OCI-LY1 (cell line): ENCODE data around the gene LCP2.

Experiments
- H2AFZ ChIP-seq: fragments of 200-600 bp; sonication (generic), shearing (Covaris generic); 2 replicates; pipeline ENCODE4 v1.6.0; 2014; ENCODE audit warnings: antibody characterized with exemption, mild to moderate bottlenecking, low read length
- H3F3A ChIP-seq: fragments of 200-600 bp; sonication (generic), shearing (Covaris generic); 2 replicates; pipeline ENCODE4 v1.6.0; 2014; ENCODE audit warnings: mild to moderate bottlenecking, antibody characterized with exemption, low read length, moderate library complexity; ENCODE audit not compliant: insufficient read depth
- H3K27ac ChIP-seq: fragments of 200-600 bp; sonication (generic); 2 replicates; pipeline ENCODE4 v1.5.1; 2014; ENCODE audit warnings: low read length, mixed run types, mild to moderate bottlenecking, low read depth; ENCODE audit not compliant: poor library complexity, severe bottlenecking
- H3K27me3 ChIP-seq: fragments of 200-600 bp; sonication (generic); 2 replicates; pipeline ENCODE4 v1.6.0; 2014; ENCODE audit warnings: antibody characterized with exemption, mild to moderate bottlenecking, low read length, moderate library complexity; ENCODE audit not compliant: insufficient read depth
- H3K36me3 ChIP-seq: fragments of 200-600 bp; sonication (generic); 2 replicates; pipeline ENCODE4 v1.6.1; 2014; ENCODE audit warnings: mild to moderate bottlenecking, antibody characterized with exemption, low read length, moderate library complexity, mixed read lengths; ENCODE audit not compliant: insufficient read depth
- H3K4me1 ChIP-seq: fragments of 200-600 bp; sonication (generic); 2 replicates; pipeline ENCODE4 v1.5.1; 2014; ENCODE audit warnings: mild to moderate bottlenecking, low read length, moderate library complexity; ENCODE audit not compliant: insufficient read depth, severe bottlenecking
- H3K4me2 ChIP-seq: fragments of 200-600 bp; sonication (generic), shearing (Covaris generic); 2 replicates; pipeline ENCODE4 v1.6.1; 2014; ENCODE audit warnings: low read length
- H3K4me3 ChIP-seq: fragments of 200-600 bp; sonication (generic); 2 replicates; pipeline ENCODE4 v1.5.1; 2014; ENCODE audit warnings: low read length, low read depth, mild to moderate bottlenecking, mixed read lengths; ENCODE audit not compliant: poor library complexity, severe bottlenecking
- H3K79me2 ChIP-seq: fragments of 200-600 bp; shearing (Covaris generic); 2 replicates; pipeline ENCODE4 v1.6.1; 2016; ENCODE audit warnings: mixed run types, low read length, mixed read lengths; ENCODE audit not compliant: insufficient read depth
- H3K9ac ChIP-seq: fragments of 200-600 bp; sonication (generic), shearing (Covaris generic); 2 replicates; pipeline ENCODE4 v1.6.1; 2014; ENCODE audit warnings: mild to moderate bottlenecking, low read length, mixed read lengths
- H3K9me2 ChIP-seq: fragments of 200-600 bp; sonication (generic), shearing (Covaris generic); 2 replicates; pipeline ENCODE4 v1.6.1; 2014; ENCODE audit warnings: low read depth, mild to moderate bottlenecking, low read length, mixed read lengths
- H3K9me3 ChIP-seq: fragments of 200-600 bp; shearing (Covaris generic); 2 replicates; pipeline ENCODE4 v1.6.1; 2014; ENCODE audit warnings: low read length, mixed read lengths
- H4K20me1 ChIP-seq: fragments of 200-600 bp; sonication (generic), shearing (Covaris generic); 2 replicates; pipeline ENCODE4 v1.6.0; 2016; ENCODE audit warnings: mild to moderate bottlenecking, low read length; ENCODE audit not compliant: insufficient read depth
- EZH2 ChIP-seq: fragments of 200-600 bp; sonication (generic), shearing (Covaris generic); IDR thresholded peaks from 2 replicates; pipeline ENCODE4 v1.8.0; 2017; ENCODE audit warnings: borderline replicate concordance, mixed run types, mild to moderate bottlenecking, antibody characterized with exemption, low read length, moderate library complexity, mixed read lengths
- TF ChIP-seq, protein P1 (sequence below): fragments of 200-600 bp; sonication (generic), shearing (Covaris generic); IDR thresholded peaks from 2 replicates; pipeline ENCODE4 v1.5.1; 2017; ENCODE audit warnings: mild to moderate bottlenecking, antibody characterized with exemption, low read length, moderate library complexity, mixed read lengths

LCP2 gene

DNA sequence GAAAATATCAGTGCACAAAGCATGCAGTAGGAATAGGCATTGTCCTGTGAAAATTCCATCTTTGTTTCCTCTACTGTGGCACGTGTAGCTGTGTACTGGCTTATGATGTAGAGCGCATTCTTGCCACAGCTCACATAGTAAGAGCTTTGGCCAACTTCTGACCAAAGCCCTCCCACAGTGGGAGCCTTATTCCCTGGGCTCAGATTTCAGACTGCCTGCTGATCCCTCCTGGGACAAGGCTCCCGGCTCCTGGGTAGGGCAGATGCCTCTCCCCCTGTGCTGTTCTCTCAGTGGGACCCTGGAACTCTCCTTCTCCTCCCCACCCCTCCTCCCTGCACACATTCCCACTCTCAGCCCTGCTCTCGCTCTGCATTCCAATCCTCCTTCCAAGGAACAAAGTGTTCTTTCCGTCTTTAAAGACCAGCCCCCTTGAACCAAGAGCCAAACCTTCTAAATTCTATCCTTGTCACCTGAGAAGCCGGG, 17.5 kb downstream of the LCP2 start:
- Histone ChIP-seq H3K9me2 (no peaks in the 10 kb centered on the region), H3K9me3 (no peaks in the 10 kb centered on the region), H3K4me1 (no peaks in the 10 kb centered on the region), H3K9ac (no peak overlapping the region), H4K20me1 (no peaks in the 10 kb centered on the region), H3F3A (no peaks in the 10 kb centered on the region), H3K27ac (no peak overlapping the region), H3K27me3 (no peaks in the 10 kb centered on the region), H3K4me2 (no peak overlapping the region), H3K36me3 (no peaks in the 10 kb centered on the region), H2AFZ (no peak overlapping the region), H3K79me2 (no peaks in the 10 kb centered on the region), H3K4me3 (no peak overlapping the region)
- TF ChIP-seq, protein P1, sequence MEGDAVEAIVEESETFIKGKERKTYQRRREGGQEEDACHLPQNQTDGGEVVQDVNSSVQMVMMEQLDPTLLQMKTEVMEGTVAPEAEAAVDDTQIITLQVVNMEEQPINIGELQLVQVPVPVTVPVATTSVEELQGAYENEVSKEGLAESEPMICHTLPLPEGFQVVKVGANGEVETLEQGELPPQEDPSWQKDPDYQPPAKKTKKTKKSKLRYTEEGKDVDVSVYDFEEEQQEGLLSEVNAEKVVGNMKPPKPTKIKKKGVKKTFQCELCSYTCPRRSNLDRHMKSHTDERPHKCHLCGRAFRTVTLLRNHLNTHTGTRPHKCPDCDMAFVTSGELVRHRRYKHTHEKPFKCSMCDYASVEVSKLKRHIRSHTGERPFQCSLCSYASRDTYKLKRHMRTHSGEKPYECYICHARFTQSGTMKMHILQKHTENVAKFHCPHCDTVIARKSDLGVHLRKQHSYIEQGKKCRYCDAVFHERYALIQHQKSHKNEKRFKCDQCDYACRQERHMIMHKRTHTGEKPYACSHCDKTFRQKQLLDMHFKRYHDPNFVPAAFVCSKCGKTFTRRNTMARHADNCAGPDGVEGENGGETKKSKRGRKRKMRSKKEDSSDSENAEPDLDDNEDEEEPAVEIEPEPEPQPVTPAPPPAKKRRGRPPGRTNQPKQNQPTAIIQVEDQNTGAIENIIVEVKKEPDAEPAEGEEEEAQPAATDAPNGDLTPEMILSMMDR, result no peak
- TF ChIP-seq EZH2, result no peak

DNA sequence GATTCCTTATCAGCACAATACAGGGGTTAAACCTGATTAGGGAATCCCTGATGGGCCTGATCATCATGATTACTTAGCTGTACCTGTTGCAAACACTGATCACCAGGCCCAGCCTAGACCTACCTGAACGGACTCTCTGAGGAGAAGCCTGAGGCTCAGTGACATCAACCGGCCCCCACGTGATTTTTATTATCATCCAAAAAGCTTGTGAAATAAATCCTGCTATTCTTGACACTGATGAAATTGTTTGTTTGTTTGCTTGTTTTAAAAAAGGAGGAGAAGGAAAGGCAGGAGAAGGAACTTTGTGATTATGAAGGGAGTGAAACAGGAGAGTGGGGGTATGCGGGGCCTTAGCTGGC, 18.1 kb downstream of the LCP2 start:
- H3K27me3 ChIP-seq, result no peaks in the 10 kb centered on the region
- no peak overlapping the region for H2AFZ ChIP-seq
- H3K9me2 ChIP-seq, result no peaks in the 10 kb centered on the region
- no peaks in the 10 kb centered on the region for H3K79me2 ChIP-seq
- no peak overlapping the region for H3K9ac ChIP-seq
- H3K4me3 ChIP-seq, result no peak overlapping the region
- H3K27ac ChIP-seq, result no peak overlapping the region
- H3K4me2 ChIP-seq, result no peak overlapping the region
- H4K20me1 ChIP-seq, result no peaks in the 10 kb centered on the region
- H3K4me1 ChIP-seq, result no peaks in the 10 kb centered on the region
- H3F3A ChIP-seq, result no peaks in the 10 kb centered on the region
- H3K9me3 ChIP-seq, result no peaks in the 10 kb centered on the region
- no peaks in the 10 kb centered on the region for H3K36me3 ChIP-seq
- TF ChIP-seq, protein P1, result no peak
- no peak for TF ChIP-seq EZH2

DNA sequence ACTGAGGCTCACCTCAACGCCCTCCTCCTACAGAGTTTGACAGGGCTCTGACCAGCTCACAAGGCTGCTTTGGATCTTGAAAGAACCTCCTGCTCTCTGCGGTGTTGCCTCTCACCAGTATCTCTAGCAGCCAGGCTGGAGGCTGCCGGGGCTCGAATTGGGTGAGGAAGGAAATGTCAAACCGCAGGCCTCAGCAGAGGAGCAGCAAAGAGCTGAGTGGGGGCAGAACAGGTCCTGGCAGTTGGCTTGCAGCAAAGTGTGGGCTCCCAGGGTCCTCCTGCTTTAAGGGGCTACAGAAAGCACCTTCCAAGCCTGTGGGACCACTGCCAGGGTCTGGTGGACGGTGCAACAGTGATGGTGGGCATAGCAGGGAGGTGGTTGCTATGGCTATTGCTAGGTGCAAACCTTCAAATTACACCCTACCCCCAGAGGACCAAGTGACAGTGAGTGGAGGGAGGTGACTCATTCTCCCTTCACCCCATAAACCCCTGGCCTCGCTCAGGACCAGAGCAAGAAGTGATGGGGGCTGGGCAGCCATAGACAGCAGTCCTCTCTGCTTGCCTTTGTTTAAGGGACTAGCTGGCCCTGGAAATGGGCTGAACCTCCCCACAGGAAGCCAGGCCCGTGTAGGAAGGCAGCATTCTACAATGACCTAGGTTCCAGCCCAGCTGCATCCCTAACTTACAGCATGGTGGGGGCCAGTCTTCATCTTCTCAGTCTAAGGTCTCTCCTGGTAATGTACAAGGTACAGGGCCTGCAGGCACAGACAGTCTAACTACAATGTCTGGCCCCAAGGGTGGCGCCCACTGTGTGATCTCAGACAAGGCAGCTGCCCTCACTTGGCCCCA, 18.7 kb downstream of the LCP2 start:
- TF ChIP-seq EZH2, result no peak
- TF ChIP-seq, protein P1, result no peak
- H3K4me3 ChIP-seq, result no peak overlapping the region
- H3K9me3 ChIP-seq, result no peaks in the 10 kb centered on the region
- no peaks in the 10 kb centered on the region for H3K9me2 ChIP-seq
- H4K20me1 ChIP-seq, result no peaks in the 10 kb centered on the region
- no peak overlapping the region for H3K27ac ChIP-seq
- H3K79me2 ChIP-seq, result no peaks in the 10 kb centered on the region
- no peaks in the 10 kb centered on the region for H3K27me3 ChIP-seq
- H3K4me1 ChIP-seq, result no peaks in the 10 kb centered on the region
- H3F3A ChIP-seq, result no peaks in the 10 kb centered on the region
- no peaks in the 10 kb centered on the region for H3K36me3 ChIP-seq
- H2AFZ ChIP-seq, result no peak overlapping the region
- H3K9ac ChIP-seq, result no peak overlapping the region
- H3K4me2 ChIP-seq, result no peak overlapping the region
